PFSK-1 (cell line): Measurements from ENCODE around the gene MED20.

Experiments
- FOXP2 ChIP-seq: optimal IDR thresholded peaks from 2 replicates; pipeline ENCODE3; 2011; ENCODE audit warnings: borderline replicate concordance, control low read depth, inconsistent platforms; ENCODE audit not compliant: insufficient read depth; ENCODE audit errors: extremely low read length, extremely low read depth
- POLR2AphosphoS5 ChIP-seq: IDR thresholded peaks from 2 replicates; pipeline ENCODE4 v1.6.1; 2012; ENCODE audit warnings: low read depth, mild to moderate bottlenecking, control low read depth, low read length, moderate library complexity
- SIN3A ChIP-seq: IDR thresholded peaks from 2 replicates; pipeline ENCODE4 v1.6.1; 2012; ENCODE audit warnings: mild to moderate bottlenecking, low read length, moderate library complexity, borderline replicate concordance; ENCODE audit not compliant: insufficient read depth
- TAF1 ChIP-seq: IDR thresholded peaks from 2 replicates; pipeline ENCODE4 v1.6.1; 2012; ENCODE audit warnings: low read length, control low read depth, borderline replicate concordance; ENCODE audit not compliant: insufficient read depth
- TF ChIP-seq, protein P1 (sequence below), 2 experiments: IDR thresholded peaks; 2 replicates each; pipeline versions ENCODE4 v1.6.1 to v1.8.0; 2011 to 2012; ENCODE audit warnings: low read depth in 2 of 2, low read length in 2 of 2, control low read depth in 1 of 2, inconsistent platforms in 1 of 2, mild to moderate bottlenecking in 1 of 2, moderate library complexity in 1 of 2; ENCODE audit not compliant: insufficient read depth in 1 of 2

The MED20 gene

GRCh38 chr6:41872147-41872546 lies 48.8 kb downstream of the MED20 start:
- no peak for TF ChIP-seq POLR2AphosphoS5
- no peak for TF ChIP-seq TAF1
- TF ChIP-seq, protein P1, sequence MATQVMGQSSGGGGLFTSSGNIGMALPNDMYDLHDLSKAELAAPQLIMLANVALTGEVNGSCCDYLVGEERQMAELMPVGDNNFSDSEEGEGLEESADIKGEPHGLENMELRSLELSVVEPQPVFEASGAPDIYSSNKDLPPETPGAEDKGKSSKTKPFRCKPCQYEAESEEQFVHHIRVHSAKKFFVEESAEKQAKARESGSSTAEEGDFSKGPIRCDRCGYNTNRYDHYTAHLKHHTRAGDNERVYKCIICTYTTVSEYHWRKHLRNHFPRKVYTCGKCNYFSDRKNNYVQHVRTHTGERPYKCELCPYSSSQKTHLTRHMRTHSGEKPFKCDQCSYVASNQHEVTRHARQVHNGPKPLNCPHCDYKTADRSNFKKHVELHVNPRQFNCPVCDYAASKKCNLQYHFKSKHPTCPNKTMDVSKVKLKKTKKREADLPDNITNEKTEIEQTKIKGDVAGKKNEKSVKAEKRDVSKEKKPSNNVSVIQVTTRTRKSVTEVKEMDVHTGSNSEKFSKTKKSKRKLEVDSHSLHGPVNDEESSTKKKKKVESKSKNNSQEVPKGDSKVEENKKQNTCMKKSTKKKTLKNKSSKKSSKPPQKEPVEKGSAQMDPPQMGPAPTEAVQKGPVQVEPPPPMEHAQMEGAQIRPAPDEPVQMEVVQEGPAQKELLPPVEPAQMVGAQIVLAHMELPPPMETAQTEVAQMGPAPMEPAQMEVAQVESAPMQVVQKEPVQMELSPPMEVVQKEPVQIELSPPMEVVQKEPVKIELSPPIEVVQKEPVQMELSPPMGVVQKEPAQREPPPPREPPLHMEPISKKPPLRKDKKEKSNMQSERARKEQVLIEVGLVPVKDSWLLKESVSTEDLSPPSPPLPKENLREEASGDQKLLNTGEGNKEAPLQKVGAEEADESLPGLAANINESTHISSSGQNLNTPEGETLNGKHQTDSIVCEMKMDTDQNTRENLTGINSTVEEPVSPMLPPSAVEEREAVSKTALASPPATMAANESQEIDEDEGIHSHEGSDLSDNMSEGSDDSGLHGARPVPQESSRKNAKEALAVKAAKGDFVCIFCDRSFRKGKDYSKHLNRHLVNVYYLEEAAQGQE (IDR thresholded peaks at IDR 0.05; ENCODE audit: insufficient read depth in 1 of 2, low read depth in 2 of 2, low read length in 2 of 2) = no peak
- no peak for TF ChIP-seq FOXP2
- no peak for TF ChIP-seq SIN3A

DNA sequence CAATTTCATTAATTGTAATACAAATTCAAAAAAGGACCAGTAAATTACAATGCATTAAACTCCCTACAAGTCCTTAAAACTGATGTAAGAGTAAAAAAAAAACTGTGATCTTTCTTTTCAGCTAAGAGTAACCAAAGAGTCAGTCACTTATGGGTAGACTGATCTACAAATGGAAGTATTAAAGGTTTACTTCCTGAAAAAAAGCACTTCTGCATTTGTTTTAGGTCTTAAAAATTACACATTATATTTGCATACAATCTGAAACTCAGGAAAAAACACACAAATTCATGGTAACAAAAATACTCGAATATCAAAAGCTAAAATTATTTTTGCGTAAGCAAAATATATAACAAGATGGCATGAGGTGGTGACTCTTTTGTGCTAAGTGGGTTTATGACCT lies 49.2 kb downstream of the MED20 start:
- TF ChIP-seq, protein P1 (IDR thresholded peaks at IDR 0.05; ENCODE audit: insufficient read depth in 1 of 2, low read depth in 2 of 2, low read length in 2 of 2) = no peak
- TF ChIP-seq FOXP2 = no peak
- TF ChIP-seq TAF1 = no peak
- no peak for TF ChIP-seq POLR2AphosphoS5
- no peak for TF ChIP-seq SIN3A

DNA sequence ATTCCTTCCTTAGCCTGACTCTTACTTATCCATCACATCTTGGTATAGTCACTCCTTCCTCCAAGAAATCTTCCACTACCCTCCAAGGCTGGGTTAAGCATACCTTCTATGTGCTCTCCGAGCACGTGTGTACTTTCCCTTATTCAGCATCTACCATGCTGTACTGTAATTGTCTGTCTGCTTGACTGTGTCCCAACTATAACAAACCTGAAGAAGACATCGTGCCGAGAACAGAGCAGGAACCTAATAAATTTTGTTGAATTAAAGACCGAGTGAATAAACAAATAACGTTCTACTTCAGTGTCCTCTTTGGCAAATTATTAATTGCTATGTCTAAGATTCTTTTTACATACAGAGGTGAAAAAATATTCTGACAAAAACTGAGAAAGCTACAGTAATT lies 61.6 kb downstream of the MED20 start:
- TF ChIP-seq POLR2AphosphoS5 (no peak), SIN3A (no peak), FOXP2 (no peak), TAF1 (no peak)
- TF ChIP-seq, protein P1 (IDR thresholded peaks at IDR 0.05; ENCODE audit: insufficient read depth in 1 of 2, low read depth in 2 of 2, low read length in 2 of 2) = no peak

- no peak for TF ChIP-seq SIN3A
- TF ChIP-seq TAF1 = no peak
- no peak for TF ChIP-seq FOXP2
- TF ChIP-seq, protein P1 (IDR thresholded peaks at IDR 0.05; ENCODE audit: insufficient read depth in 1 of 2, low read depth in 2 of 2, low read length in 2 of 2) = no peak
- TF ChIP-seq POLR2AphosphoS5 = no peak
These were observed 62.2 kb downstream of the MED20 start for GRCh38 chr6:41858703-41859102.
